NCI-H69 (cell line): ENCODE results near the gene RFTN1.
"Not testable (repeated sequence)": the region's sequence is repeated elsewhere in the genome, so short reads cannot be mapped to it uniquely, and the experiment has no call there.

Experiments used
- DNase-seq: peaks from one replicate; lab custom pipeline; 2025; lab: John Stamatoyannopoulos, UW

The RFTN1 gene

GRCh38 chr3:16326724-16327349 lies 186.7 kb downstream of the RFTN1 start:
- peak; percentile 19 for DNase-seq

- no peak for DNase-seq
These were observed 187.6 kb downstream of the RFTN1 start for GRCh38 chr3:16325850-16326249.

- no peak for DNase-seq
These were observed 189.8 kb downstream of the RFTN1 start for GRCh38 chr3:16323737-16324136.

GRCh38 chr3:16322189-16322588 lies 191.3 kb downstream of the RFTN1 start:
- DNase-seq: no peak

GRCh38 chr3:16320711-16321110 lies 192.8 kb downstream of the RFTN1 start:
- DNase-seq: no peak

- no peak for DNase-seq
These were observed 193.8 kb downstream of the RFTN1 start for GRCh38 chr3:16319723-16320122.

- peak; percentile 48 for DNase-seq
These were observed 194.2 kb downstream of the RFTN1 start for GRCh38 chr3:16319307-16319706.

GRCh38 chr3:16318176-16318575 lies 195.3 kb downstream of the RFTN1 start:
- DNase-seq: no peak

GRCh38 chr3:16317561-16317945 lies 195.9 kb downstream of the RFTN1 start:
- DNase-seq: no peak

- no peak for DNase-seq
These were observed 196.5 kb downstream of the RFTN1 start for GRCh38 chr3:16316847-16317560.

GRCh38 chr3:16316396-16316795 lies 197.1 kb downstream of the RFTN1 start:
- DNase-seq: no peak

- no peak for DNase-seq
These were observed 197.9 kb downstream of the RFTN1 start for GRCh38 chr3:16315623-16316022.

- DNase-seq: no peak
These were observed 199.4 kb downstream of the RFTN1 start for GRCh38 chr3:16313886-16314645.

GRCh38 chr3:16311960-16312451 lies 201.5 kb downstream of the RFTN1 start:
- no peak for DNase-seq

GRCh38 chr3:16310486-16310885 lies 203.0 kb downstream of the RFTN1 start:
- DNase-seq: not testable (repeated sequence)

GRCh38 chr3:16309558-16309957 lies 203.9 kb downstream of the RFTN1 start:
- peak; percentile 3 for DNase-seq

- no peak for DNase-seq
These were observed 204.8 kb downstream of the RFTN1 start for GRCh38 chr3:16308727-16309126.

GRCh38 chr3:16307832-16308531 lies 205.5 kb downstream of the RFTN1 start:
- DNase-seq: no peak

- DNase-seq: no peak
These were observed 208.4 kb downstream of the RFTN1 start for GRCh38 chr3:16305111-16305541.

- peak; percentile 24 for DNase-seq
These were observed 209.2 kb downstream of the RFTN1 start for GRCh38 chr3:16304061-16305010.

GRCh38 chr3:16303037-16303575 lies 210.4 kb downstream of the RFTN1 start:
- no peak for DNase-seq
